PFSK-1 (cell line): Measurements from ENCODE around the gene CHIC2.

Source experiments
- FOXP2 ChIP-seq: optimal IDR thresholded peaks from 2 replicates; pipeline ENCODE3; 2011; ENCODE audit warnings: borderline replicate concordance, control low read depth, inconsistent platforms; ENCODE audit not compliant: insufficient read depth; ENCODE audit errors: extremely low read length, extremely low read depth
- POLR2AphosphoS5 ChIP-seq: IDR thresholded peaks from 2 replicates; pipeline ENCODE4 v1.6.1; 2012; ENCODE audit warnings: low read depth, mild to moderate bottlenecking, control low read depth, low read length, moderate library complexity
- REST ChIP-seq, 2 experiments: IDR thresholded peaks; 2 replicates each; pipeline versions ENCODE4 v1.6.1 to v1.8.0; 2011 to 2012; ENCODE audit warnings: low read depth in 2 of 2, low read length in 2 of 2, control low read depth in 1 of 2, inconsistent platforms in 1 of 2, mild to moderate bottlenecking in 1 of 2, moderate library complexity in 1 of 2; ENCODE audit not compliant: insufficient read depth in 1 of 2
- SIN3A ChIP-seq: IDR thresholded peaks from 2 replicates; pipeline ENCODE4 v1.6.1; 2012; ENCODE audit warnings: mild to moderate bottlenecking, low read length, moderate library complexity, borderline replicate concordance; ENCODE audit not compliant: insufficient read depth
- TAF1 ChIP-seq: IDR thresholded peaks from 2 replicates; pipeline ENCODE4 v1.6.1; 2012; ENCODE audit warnings: low read length, control low read depth, borderline replicate concordance; ENCODE audit not compliant: insufficient read depth

The CHIC2 gene

GRCh38 chr4:54055494-54055893, 8.9 kb downstream of the CHIC2 start:
- TF ChIP-seq TAF1 (no peak), SIN3A (no peak), POLR2AphosphoS5 (no peak), FOXP2 (no peak), REST (IDR thresholded peaks at IDR 0.05; ENCODE audit: insufficient read depth in 1 of 2, low read depth in 2 of 2, low read length in 2 of 2) (no peak)

- no peak for TF ChIP-seq POLR2AphosphoS5
- no peak for TF ChIP-seq TAF1
- no peak for TF ChIP-seq SIN3A
Observed at GRCh38 chr4:54054501-54054900, 9.9 kb downstream of the CHIC2 start.

GRCh38 chr4:54050214-54050904, 14.0 kb downstream of the CHIC2 start:
- TF ChIP-seq POLR2AphosphoS5 = no peak
- TF ChIP-seq TAF1 = no peak
- no peak for TF ChIP-seq FOXP2

GRCh38 chr4:54041933-54042332, 22.5 kb downstream of the CHIC2 start:
- TF ChIP-seq SIN3A (no peak), TAF1 (no peak), REST (IDR thresholded peaks at IDR 0.05; ENCODE audit: insufficient read depth in 1 of 2, low read depth in 2 of 2, low read length in 2 of 2) (no peak), POLR2AphosphoS5 (no peak), FOXP2 (no peak)

GRCh38 chr4:54041100-54041499, 23.3 kb downstream of the CHIC2 start:
- no peak for TF ChIP-seq FOXP2
- TF ChIP-seq SIN3A = no peak
- TF ChIP-seq TAF1 = no peak
- no peak for TF ChIP-seq REST (IDR thresholded peaks at IDR 0.05; ENCODE audit: insufficient read depth in 1 of 2, low read depth in 2 of 2, low read length in 2 of 2)
- TF ChIP-seq POLR2AphosphoS5 = no peak

GRCh38 chr4:54038056-54038455, 26.3 kb downstream of the CHIC2 start:
- TF ChIP-seq SIN3A (no peak), REST (IDR thresholded peaks at IDR 0.05; ENCODE audit: insufficient read depth in 1 of 2, low read depth in 2 of 2, low read length in 2 of 2) (no peak), POLR2AphosphoS5 (no peak), TAF1 (no peak), FOXP2 (no peak)
